GM10266 (cell line): ENCODE measurements around the gene ZBTB7C.

Experiments used
- DNase-seq: peaks from one replicate; pipeline ENCODE4 v3.0.0; 2012; ENCODE audit errors: extremely low spot score
- CTCF ChIP-seq: IDR thresholded peaks from 2 replicates; pipeline ENCODE4 v1.5.1; 2012; ENCODE audit warnings: mild to moderate bottlenecking, low read depth; ENCODE audit not compliant: control insufficient read depth, insufficient read depth; ENCODE audit errors: missing control alignments

ZBTB7C gene

DNA sequence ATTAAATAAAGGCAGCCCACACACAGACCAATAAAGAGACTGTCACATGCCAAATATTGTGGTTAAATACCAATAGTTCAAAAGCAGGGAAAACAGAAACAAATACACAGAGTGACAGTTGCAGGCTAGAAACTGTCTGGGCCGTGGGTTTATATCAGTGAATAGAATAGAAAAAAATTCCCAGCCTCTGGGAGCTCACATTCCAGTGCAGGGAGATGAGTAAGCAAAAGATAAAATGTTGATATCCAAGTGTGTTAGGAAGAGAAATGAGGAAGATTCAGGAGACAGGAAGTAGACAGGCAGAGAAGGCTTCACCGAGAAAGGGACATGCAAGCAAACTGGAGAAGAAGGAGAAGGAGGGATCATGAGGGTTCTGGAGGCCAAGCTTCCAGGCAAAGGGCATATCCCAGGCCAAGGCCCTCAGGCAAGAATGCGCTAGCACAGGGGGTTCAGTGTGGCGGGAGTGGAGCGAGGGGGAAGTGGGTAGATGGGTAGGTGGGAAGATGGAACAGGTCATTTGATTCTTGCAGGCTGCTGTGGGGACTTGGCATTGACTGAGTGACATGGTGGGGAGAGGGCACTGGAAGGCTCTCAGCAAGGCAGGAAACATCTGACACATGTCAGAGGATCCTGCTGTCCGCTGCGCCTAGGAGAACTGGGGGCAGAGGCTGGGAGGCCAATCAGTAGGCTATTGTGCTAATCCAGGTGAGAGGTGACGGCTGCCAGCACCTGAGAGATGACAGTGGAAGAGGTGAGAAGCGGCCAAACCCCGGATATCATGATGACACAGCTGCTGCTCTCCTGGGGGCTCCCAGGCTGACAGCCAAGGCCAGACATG, 89.2 kb downstream of the ZBTB7C start:
- TF ChIP-seq CTCF: no peak
- no peak for DNase-seq

- no peak for TF ChIP-seq CTCF
- no peak for DNase-seq
Measured at GRCh38 chr18:48318436-48318835, 90.7 kb downstream of the ZBTB7C start.

GRCh38 chr18:48317781-48318381, 91.3 kb downstream of the ZBTB7C start:
- no peak for DNase-seq
- TF ChIP-seq CTCF: peak; percentile 0

DNA sequence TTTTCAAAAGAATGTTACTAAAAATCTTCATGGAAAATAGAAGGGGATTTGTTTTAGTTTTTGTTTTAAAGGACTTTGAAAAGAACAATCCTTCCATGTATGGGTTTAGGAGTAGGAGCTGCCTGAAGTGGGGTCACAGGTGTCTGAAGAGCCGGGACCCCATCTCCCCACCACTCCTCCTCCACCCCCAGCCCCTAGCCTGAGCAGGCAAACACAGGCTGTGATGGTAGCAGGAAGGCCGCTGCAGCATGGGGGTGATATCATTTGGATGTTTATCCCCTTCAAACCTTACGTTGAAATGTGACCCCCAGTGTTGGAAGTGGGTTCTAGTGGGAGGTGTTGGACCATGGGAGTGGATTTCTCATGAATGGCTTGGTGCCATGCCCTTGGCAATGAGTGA, 93.0 kb downstream of the ZBTB7C start:
- no peak for DNase-seq
- no peak for TF ChIP-seq CTCF

- no peak for DNase-seq
- TF ChIP-seq CTCF: no peak
Measured at GRCh38 chr18:48314690-48315089, 94.5 kb downstream of the ZBTB7C start.

- no peak for DNase-seq
- no peak for TF ChIP-seq CTCF
Measured at GRCh38 chr18:48313792-48314191, 95.4 kb downstream of the ZBTB7C start.

- no peak for TF ChIP-seq CTCF
- DNase-seq: no peak
Measured at GRCh38 chr18:48312066-48312465, 97.1 kb downstream of the ZBTB7C start.
